Stimulated activated CD8-positive, alpha-beta memory T cell treated with anti-CD3 and anti-CD28 coated beads, Interleukin-15, amount 100 ng/mL, for 24 hours (primary cell): Measurements from ENCODE around the gene KRT77.
"Not testable (repeated sequence)": the region's sequence is repeated elsewhere in the genome, so short reads cannot be mapped to it uniquely, and the experiment has no call there.

Experiments
- DNase-seq: peaks from one replicate; pipeline ENCODE4 v3.0.0-alpha.2; 2020; ENCODE audit warnings: low read depth

The KRT77 gene

DNA sequence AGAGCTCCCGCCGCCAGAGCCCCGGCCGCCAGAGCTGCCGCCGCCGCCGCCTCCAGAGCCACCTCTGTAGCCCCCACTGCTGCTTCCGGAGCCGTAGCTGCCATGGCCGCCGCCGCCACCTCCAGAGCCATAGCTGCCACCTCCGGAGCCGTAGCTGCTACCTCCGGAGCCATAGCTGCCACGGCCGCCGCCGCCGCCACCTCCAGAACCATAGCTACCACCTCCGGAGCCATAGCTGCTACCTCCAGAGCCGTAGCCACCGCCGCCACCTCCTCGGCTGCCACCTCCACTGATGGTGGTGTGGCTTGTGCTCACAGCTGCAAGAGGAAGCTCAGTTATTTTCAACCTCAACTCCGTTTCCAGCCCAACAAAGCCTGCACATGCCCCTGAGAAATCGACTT is 28.0 kb downstream of the KRT77 start:
- DNase-seq = no peak

DNA sequence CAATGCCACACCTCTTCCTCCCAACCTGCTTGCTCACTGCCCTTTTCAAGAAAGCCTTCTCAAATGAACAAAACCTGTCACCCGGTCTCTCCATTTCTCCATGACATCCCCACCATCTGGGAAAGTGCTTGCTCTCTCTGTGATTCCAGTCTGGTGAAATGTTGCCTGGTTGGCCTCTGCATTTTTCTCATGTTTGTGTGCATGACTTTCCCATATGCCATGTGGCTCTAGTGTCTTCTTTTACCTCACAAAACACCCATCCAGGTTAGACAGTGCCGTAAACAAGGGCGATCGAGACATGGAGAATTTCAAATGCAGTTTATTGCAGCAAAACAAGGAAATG is 28.9 kb downstream of the KRT77 start:
- no peak for DNase-seq

DNA sequence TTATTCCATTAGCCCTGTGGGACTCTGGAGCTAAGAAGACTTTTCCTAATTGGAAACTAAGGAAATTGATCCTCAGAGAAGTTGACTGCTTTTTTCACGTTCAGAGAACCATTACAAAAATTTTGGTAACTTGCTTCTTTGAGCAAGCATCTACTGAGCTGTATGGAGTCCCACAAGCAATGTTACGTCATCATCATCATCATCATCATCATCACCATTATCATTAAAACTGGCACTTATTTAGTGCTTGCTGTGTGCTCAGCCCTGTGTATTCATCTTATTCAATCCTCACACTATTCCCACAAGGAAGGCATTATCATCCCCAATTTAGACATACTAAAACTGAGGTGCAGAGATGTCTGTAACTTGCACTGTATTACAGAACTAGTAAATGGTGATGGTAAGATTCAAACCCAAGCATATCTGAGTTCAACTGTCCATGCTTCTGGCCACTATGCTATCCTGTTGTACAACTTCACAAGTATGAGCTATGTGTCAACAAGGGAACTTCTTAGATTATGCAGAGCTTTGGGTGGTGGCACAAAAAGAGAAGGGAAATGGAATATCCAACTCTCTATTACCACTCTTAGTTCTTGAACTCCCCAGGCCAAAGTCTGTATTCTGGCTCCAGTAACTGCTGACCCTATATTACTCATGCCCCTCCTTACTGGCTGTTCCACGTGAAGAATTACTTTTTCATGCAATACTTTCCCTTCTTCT is 29.5 kb downstream of the KRT77 start:
- no peak for DNase-seq

- DNase-seq = no peak
These were observed 30.1 kb downstream of the KRT77 start for GRCh38 chr12:52673217-52673616.

- no peak for DNase-seq
These were observed 30.9 kb downstream of the KRT77 start for GRCh38 chr12:52672321-52672933.

DNA sequence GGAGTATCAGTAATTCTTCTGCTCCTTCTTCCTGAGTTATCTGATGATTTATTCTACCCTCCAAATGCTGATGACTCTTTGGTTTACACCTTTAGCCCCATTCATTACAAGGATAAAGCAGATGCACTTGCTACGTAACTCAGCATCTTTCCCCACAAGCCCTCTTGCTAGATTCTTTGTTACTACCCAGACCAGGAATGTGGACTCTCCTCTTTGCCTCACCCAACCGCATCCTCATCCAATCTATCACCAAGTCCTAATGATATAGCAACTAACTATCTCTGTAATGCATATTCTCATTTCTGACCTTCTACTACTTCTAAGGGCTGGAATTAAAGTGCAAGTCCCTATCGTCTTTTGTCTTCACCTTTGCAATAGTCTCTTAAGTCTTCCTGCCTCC is 32.4 kb downstream of the KRT77 start:
- DNase-seq = no peak

DNA sequence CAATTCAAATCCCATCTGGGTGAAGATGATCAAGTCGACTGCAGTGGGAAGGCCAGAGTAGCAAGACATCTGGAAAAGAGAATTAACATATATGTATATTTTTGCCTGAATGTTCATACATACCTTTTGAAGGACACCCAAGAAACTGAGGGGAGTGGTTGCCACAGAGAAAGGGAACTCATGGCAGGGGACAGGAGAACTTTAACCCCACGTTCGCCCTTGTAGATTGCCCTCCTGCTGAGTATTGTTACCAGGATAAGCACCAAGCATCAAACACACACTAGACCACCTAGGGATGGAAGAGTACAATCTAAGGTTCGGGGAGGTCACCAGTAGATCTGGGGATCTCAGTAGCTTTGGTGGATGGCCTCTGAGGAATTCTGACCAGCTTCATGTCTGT is 32.8 kb downstream of the KRT77 start:
- no peak for DNase-seq

- not testable (repeated sequence) for DNase-seq
These were observed 33.4 kb downstream of the KRT77 start for GRCh38 chr12:52669941-52670340.

- no peak for DNase-seq
These were observed 33.9 kb downstream of the KRT77 start for GRCh38 chr12:52669426-52669825.

GRCh38 chr12:52667931-52668330 is 35.4 kb downstream of the KRT77 start:
- no peak for DNase-seq

GRCh38 chr12:52667509-52667908 is 35.8 kb downstream of the KRT77 start:
- no peak for DNase-seq

GRCh38 chr12:52666471-52666870 is 36.9 kb downstream of the KRT77 start:
- no peak for DNase-seq

DNA sequence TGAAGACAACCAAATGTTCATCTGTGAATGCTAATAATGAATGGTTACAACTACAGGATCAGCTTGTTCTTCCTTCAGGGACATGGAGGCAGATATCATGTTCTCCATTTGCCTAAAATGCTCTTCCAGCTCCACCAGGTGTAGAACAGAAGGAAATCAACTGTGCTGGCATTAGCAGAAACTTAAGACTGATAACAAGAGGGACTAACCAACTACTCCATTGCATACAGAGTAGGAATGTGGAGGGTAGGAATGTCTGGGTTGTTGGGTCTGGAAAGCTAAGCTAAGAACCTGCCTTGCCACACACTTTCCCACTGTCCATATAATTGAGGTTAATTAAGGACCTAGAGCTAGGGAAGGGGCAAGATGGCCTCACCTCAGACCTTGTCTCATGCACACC is 39.9 kb downstream of the KRT77 start:
- DNase-seq = no peak

- DNase-seq = no peak
These were observed 40.5 kb downstream of the KRT77 start for GRCh38 chr12:52662918-52663229.

GRCh38 chr12:52662093-52662917 is 41.0 kb downstream of the KRT77 start:
- no peak for DNase-seq

DNA sequence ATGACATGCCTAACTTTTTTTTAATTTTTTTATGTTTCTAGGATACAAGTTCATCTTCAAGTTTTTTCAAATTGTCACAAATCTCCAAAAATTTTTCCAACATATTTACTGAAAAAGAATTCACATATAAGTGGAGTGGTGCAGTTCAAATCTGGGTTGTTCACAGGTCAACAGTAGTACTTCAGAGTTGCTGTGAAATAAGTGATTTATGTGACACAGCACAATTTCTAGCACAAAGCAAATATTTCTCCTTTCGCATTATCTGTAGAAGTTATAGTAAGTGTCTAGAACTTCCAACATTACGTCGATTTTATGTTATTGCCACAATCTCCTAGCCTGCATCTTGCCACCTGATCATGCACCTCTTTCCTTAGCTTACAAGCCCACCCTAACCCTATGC is 41.7 kb downstream of the KRT77 start:
- DNase-seq = no peak

DNA sequence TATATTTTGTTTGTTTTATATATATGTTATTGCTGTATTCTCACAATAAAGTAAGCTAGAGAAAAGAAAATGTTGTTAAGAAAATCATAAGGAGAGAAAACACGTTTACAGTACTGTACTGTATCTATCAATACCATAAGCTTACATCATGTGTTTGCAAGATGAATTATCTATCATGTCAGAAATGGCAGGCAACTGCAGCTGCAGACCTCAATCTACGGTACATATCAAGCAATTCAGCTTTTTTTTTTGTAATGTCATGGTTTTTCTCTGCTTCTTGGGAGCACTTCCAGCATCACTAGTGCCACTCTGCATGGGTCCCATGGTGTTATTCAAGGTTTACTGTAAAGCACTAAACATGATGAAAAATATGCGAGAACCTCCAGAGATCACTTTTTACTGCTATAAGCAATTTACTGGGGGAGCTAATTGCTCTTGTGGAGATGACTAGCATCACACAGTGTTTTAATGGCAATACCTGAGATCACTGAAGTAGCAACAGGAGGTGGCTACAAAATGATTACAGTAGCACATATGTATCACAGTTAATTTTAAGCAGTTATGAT is 42.3 kb downstream of the KRT77 start:
- DNase-seq = no peak

DNA sequence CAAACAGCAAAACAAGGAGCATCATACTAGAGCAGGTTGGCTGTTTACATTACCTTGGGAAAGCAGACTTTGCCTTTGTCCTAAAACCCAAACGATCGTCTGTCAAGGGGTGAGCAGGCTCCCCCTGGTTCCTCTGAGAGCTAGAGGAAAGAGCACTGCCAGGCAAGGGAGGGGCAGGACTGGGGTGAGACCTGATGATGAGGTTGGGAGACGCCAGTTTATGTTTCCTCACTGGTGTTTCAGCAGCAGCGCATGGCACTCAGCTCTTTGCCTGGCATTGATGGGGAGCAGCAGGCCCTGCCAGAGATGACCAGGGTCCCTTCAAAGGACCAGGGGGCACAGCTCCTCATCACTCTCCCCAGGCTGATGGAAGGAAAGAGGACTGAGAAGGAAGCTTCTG is 43.4 kb downstream of the KRT77 start:
- DNase-seq = no peak

DNA sequence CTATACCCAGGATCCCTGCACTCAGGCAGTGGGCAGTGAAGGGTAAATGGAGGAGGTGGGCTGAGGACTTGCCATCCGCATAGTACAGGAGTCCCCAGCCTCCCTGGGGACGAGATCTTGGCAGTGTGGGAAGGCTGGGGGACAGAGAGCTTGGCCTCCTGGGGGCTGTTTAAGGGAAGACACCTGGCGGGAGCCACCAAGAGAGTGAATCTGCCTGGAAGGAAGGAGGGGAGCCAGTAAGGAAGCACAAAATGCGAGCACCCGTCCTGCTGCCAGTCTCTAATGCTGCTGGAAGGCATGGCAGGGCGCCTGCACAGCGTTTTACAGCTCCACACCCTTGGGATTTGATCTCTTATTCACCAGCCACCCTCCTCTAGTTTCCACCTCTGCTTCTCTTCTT is 43.9 kb downstream of the KRT77 start:
- DNase-seq = no peak

GRCh38 chr12:52658196-52658595 is 45.1 kb downstream of the KRT77 start:
- no peak for DNase-seq

DNA sequence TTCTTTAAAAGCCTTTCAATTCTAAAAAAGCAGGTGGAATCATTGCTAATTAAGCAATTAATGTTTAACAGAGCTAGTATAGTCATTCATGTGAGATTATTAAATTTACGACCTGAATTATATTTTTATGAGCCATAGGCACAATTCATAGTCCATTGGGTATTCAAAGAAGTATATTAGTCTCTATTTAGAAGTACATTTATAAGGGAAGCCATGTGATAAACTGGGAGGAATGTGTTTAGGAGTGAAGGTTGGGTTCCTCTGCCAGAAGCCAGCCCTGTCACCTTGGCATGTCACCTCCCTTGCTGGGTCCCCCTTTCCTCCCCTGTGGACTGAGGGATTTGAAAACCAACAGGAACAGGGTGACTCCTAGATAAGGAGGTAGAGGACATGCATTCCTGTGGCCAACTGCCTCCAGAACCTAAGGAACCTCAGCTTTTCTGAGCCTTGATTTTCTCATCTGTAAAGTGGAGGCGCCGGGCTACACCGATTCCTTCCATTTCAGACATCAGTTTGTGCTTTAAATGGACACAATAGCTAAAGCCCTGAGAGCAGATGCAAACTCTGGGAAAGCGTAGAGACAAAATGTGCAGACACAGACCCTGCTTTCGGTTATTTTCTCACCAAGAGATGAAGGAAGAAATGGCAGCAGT is 45.9 kb downstream of the KRT77 start:
- no peak for DNase-seq

GRCh38 chr12:52656616-52657015 is 46.7 kb downstream of the KRT77 start:
- DNase-seq = no peak

GRCh38 chr12:52655720-52656124 is 47.6 kb downstream of the KRT77 start:
- no peak for DNase-seq
